Esophagus muscularis mucosa (tissue), 4 donors: ENCODE measurements around the gene PRPH2. TPM values are rescaled to one million over a fixed set of nuclear protein-coding genes. Genes with fewer than 3 reads are reported as not detected.

ENCODE experiments used
- DNase-seq: peaks from one replicate; pipeline ENCODE4 v3.0.0-alpha.2; 2017; ENCODE audit errors: extremely low spot score
- H3K27ac ChIP-seq, 4 donors: fragments of 200-600 bp; sonication (generic); replicated peaks in 1 of 4; 1 replicate in 3 of 4; 2 replicates in 1 of 4; pipeline ENCODE4 v1.5.1; 2016 to 2019; ENCODE audit warnings: mild to moderate bottlenecking in 1 of 4
- H3K27me3 ChIP-seq, 4 donors: fragments of 200-600 bp; sonication (generic); one replicate each; pipeline versions ENCODE4 v1.5.1 to v1.6.0; 2016 to 2019
- H3K36me3 ChIP-seq, 4 donors: fragments of 200-600 bp; sonication (generic); one replicate each; pipeline ENCODE4 v1.5.1; 2016 to 2019
- H3K4me1 ChIP-seq, 4 donors: fragments of 200-600 bp; sonication (generic); one replicate each; pipeline ENCODE4 v1.5.1; 2016 to 2019
- H3K4me3 ChIP-seq, 4 donors: fragments of 200-600 bp; sonication (generic); 1 replicate in 2 of 4; 2 replicates in 2 of 4; pipeline ENCODE4 v1.5.1; 2016 to 2019; ENCODE audit warnings: mild to moderate bottlenecking in 4 of 4, moderate library complexity in 1 of 4
- H3K9me3 ChIP-seq, 4 donors: fragments of 200-600 bp; sonication (generic); 1 replicate in 3 of 4; 2 replicates in 1 of 4; pipeline ENCODE4 v1.5.1; 2016 to 2019
- CTCF ChIP-seq, 3 experiments: fragments of 200-600 bp in 2 of 3; fragments of 450-650 bp in 1 of 3; sonication (generic) in 2 of 3; IDR thresholded peaks; one replicate each; pipeline ENCODE4 v1.5.1; 2017 to 2019; ENCODE audit warnings: antibody characterized with exemption in 3 of 3, mild to moderate bottlenecking in 2 of 3, moderate library complexity in 1 of 3
- EP300 ChIP-seq: sonication (generic); formaldehyde crosslinking; IDR thresholded peaks from one replicate; pipeline ENCODE4 v1.6.1; 2017; ENCODE audit warnings: antibody characterized with exemption
- POLR2A ChIP-seq: fragments of 450-650 bp; IDR thresholded peaks from one replicate; pipeline ENCODE4 v1.6.1; 2017; ENCODE audit warnings: antibody characterized with exemption, moderate library complexity, mild to moderate bottlenecking, low read depth
- POLR2AphosphoS5 ChIP-seq, 2 donors: sonication (generic); formaldehyde crosslinking; IDR thresholded peaks; one replicate each; pipeline ENCODE4 v1.6.1; 2017; ENCODE audit warnings: antibody characterized with exemption in 2 of 2
- WGBS: methylation state at CpG from one replicate; pipeline ENCODE4 v1.1.5; 2018; 5-methylcytosine and 5-hydroxymethylcytosine counted together
- intact Hi-C: fragments of 100-400 bp; cut with DNase I; formaldehyde crosslinking; loops from one replicate; pipeline ENCODE4 v1.15.1; 2023
- total RNA-seq, 4 donors: library from RNA; depleted of rRNA; stranded (reverse); fragments of >200 nt; gene quantifications; one replicate each; pipeline versions ENCODE4 v1.1.0 to v1.2.1, GENCODE V29; 2016

PRPH2 gene
- total RNA-seq, 4 donors from 2014 or later: 0.42 to 2.0 (median 0.90) TPM

DNA sequence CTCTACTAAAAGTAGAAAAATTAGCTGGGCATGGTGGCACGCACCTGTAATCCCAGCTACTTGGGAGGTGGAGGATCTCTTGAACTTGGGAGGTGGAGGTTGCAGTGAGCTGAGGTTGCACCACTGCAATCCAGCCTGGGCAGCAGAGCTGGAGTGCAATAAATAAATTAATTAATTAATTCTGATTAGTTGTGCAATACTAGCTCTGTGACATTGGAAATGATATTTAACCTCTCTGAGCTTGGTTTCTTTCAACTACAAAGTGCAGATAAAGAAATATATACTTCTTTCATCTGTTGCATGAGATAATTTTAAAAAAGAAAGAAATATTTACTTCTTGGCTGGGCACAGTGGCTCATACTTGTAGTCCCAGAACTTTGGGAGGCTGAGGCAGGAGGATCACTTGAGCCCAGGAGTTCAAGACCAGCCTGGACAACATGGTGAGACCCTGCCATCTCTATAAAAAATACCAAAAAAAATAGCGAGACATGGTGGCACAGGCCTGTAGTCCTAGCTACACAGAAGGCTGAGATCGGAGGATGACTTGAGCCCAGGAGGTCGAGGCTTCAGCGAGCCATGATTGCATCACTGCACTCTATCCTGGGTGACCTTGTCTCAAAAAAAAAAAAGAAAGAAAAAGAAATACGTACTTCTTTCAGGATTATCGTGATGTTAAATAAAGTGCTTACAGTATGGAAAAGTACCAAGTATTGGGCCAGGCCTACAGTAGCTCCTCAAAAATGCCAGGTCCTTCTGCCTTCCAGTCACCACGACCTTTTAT is 39.1 kb upstream of the PRPH2 start:
- Histone ChIP-seq H3K36me3 (peaks cover 0 to 33% (median 16%) of the 10 kb centered on the region in 4 donors), H3K27me3 (no peaks in the 10 kb centered on the region), H3K4me1 (no peaks in the 10 kb centered on the region), H3K27ac (no peak overlapping the region), H3K4me3 (no peak overlapping the region), H3K9me3 (no peaks in the 10 kb centered on the region)
- 83% methylated on average over 7 of the region's 8 CpGs for WGBS
- no peak for DNase-seq
- TF ChIP-seq POLR2AphosphoS5 (IDR thresholded peaks at IDR 0.05) (no peak), CTCF (IDR thresholded peaks at IDR 0.05) (no peak), POLR2A (no peak), EP300 (no peak)
- intact Hi-C loops: no loop called here

GRCh38 chr6:42758756-42759430 is 36.5 kb upstream of the PRPH2 start:
- no peak for DNase-seq
- H3K27ac ChIP-seq: no peak overlapping the region
- no peak overlapping the region for H3K4me3 ChIP-seq
- no peaks in the 10 kb centered on the region for H3K9me3 ChIP-seq
- 100% methylated on average over 3 of the region's 3 CpGs for WGBS
- H3K27me3 ChIP-seq: no peaks in the 10 kb centered on the region
- H3K4me1 ChIP-seq: no peaks in the 10 kb centered on the region
- peaks cover 0 to 33% (median 16%) of the 10 kb centered on the region in 4 donors for H3K36me3 ChIP-seq
- intact Hi-C loops: no loop called here
- TF ChIP-seq CTCF (IDR thresholded peaks at IDR 0.05): no peak
- no peak for TF ChIP-seq EP300

GRCh38 chr6:42756722-42757121 is 34.3 kb upstream of the PRPH2 start:
- Histone ChIP-seq H3K4me1 (peaks cover 0 to 7% (median 0%) of the 10 kb centered on the region in 4 donors), H3K27me3 (no peaks in the 10 kb centered on the region), H3K36me3 (peaks cover 0 to 33% (median 16%) of the 10 kb centered on the region in 4 donors), H3K27ac (no peak overlapping the region), H3K9me3 (no peaks in the 10 kb centered on the region), H3K4me3 (no peak overlapping the region)
- DNase-seq: no peak
- 93% methylated on average over 7 of the region's 7 CpGs for WGBS
- TF ChIP-seq POLR2AphosphoS5 (IDR thresholded peaks at IDR 0.05) (no peak), POLR2A (no peak), EP300 (no peak), CTCF (IDR thresholded peaks at IDR 0.05) (no peak)
- intact Hi-C loops: no loop called here

DNA sequence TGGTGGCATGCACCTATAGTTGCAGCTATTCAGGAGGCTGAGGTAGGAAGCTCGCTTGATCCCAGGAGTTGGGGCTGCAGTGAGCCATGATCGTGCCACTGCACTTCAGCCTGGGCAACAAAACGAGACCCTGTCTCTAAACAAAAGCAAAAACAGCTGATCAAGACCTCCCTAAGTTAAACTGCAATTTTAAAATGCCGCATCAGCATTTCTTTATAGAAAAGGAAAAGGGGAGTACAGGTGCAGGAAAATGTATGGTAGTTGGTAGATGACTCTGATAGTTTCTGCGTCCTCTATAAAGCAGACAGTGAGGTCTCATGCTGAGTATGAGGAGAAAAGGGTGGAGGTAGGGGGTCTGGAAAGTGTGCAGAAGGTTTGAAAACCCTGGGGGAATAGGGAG is 32.4 kb upstream of the PRPH2 start:
- 95% methylated on average over 5 of the region's 5 CpGs for WGBS
- Histone ChIP-seq H3K36me3 (peaks cover 0 to 18% (median 12%) of the 10 kb centered on the region in 4 donors), H3K4me1 (peaks cover 0 to 17% (median 0%) of the 10 kb centered on the region in 4 donors), H3K9me3 (no peaks in the 10 kb centered on the region), H3K4me3 (no peak overlapping the region), H3K27me3 (no peaks in the 10 kb centered on the region), H3K27ac (no peak overlapping the region)
- TF ChIP-seq CTCF (IDR thresholded peaks at IDR 0.05) (no peak), POLR2AphosphoS5 (IDR thresholded peaks at IDR 0.05) (no peak), POLR2A (no peak), EP300 (no peak)
- no peak for DNase-seq
- intact Hi-C loops: no loop called here
